HEK293 (cell line): ENCODE measurements around the gene TMPRSS11A.

Experiments
- CTCF ChIA-PET: fragments of 350-600 bp; formaldehyde crosslinking; extraction: SDS; loops from one replicate; lab custom pipeline; 2021; ENCODE audit warnings: antibody characterized with exemption; lab: Yijun Ruan, JAX
- POLR2A ChIA-PET: fragments of 300-600 bp; formaldehyde crosslinking; extraction: SDS; loops from one replicate; lab custom pipeline; 2020; ENCODE audit warnings: antibody characterized with exemption, inconsistent platforms; lab: Yijun Ruan, JAX
- H3K27ac ChIP-seq: fragments of 200-500 bp; sonication (Bioruptor generic); 2 replicates; pipeline ENCODE4 v1.5.1; 2014; ENCODE audit warnings: low read depth, low read length, control low read depth, inconsistent platforms; ENCODE audit errors: extremely low read depth
- H3K36me3 ChIP-seq, 2 experiments: fragments of 200-500 bp in 1 of 2; sonication (Bioruptor generic) in 1 of 2; 1 replicate in 1 of 2; 2 replicates in 1 of 2; pipeline ENCODE4 v1.5.1; 2014 to 2017; ENCODE audit warnings: inconsistent platforms in 2 of 2, low read length in 2 of 2; ENCODE audit not compliant: control insufficient read depth in 2 of 2, insufficient read depth in 1 of 2
- H3K4me1 ChIP-seq: fragments of 200-500 bp; sonication (Bioruptor generic); 2 replicates; pipeline ENCODE4 v1.5.1; 2014; ENCODE audit warnings: mild to moderate bottlenecking, low read length, inconsistent platforms; ENCODE audit not compliant: control insufficient read depth, insufficient read depth
- H3K4me3 ChIP-seq: 2 replicates; pipeline ENCODE4 v1.5.1; 2011; ENCODE audit warnings: low read depth, mild to moderate bottlenecking, control low read depth, low read length, moderate library complexity
- H3K9me3 ChIP-seq: fragments of 200-500 bp; sonication (Bioruptor generic); 2 replicates; pipeline ENCODE4 v1.5.1; 2014; ENCODE audit warnings: low read depth, low read length, inconsistent platforms; ENCODE audit not compliant: control insufficient read depth, insufficient read depth
- AEBP2 ChIP-seq: fragments of 450-650 bp; formaldehyde crosslinking; IDR thresholded peaks from 2 replicates; pipeline ENCODE4 v1.5.1; 2016; ENCODE audit warnings: missing biosample characterization, missing genetic modification characterization, borderline replicate concordance
- BCL6B ChIP-seq: fragments of 450-650 bp; formaldehyde crosslinking; IDR thresholded peaks from 2 replicates; pipeline ENCODE4 v1.5.1; 2017; ENCODE audit warnings: missing biosample characterization, missing genetic modification characterization
- PRDM2 ChIP-seq: fragments of 450-650 bp; formaldehyde crosslinking; IDR thresholded peaks from 2 replicates; pipeline ENCODE4 v1.5.1; 2016; ENCODE audit warnings: missing biosample characterization, missing genetic modification characterization, borderline replicate concordance
- RBAK ChIP-seq: fragments of 450-650 bp; formaldehyde crosslinking; IDR thresholded peaks from 2 replicates; pipeline ENCODE4 v1.5.1; 2016; ENCODE audit warnings: missing biosample characterization, missing genetic modification characterization
- SP3 ChIP-seq: fragments of 450-650 bp; formaldehyde crosslinking; IDR thresholded peaks from 2 replicates; pipeline ENCODE4 v1.5.1; 2016; ENCODE audit warnings: missing biosample characterization, missing genetic modification characterization
- ZBTB20 ChIP-seq: fragments of 450-650 bp; formaldehyde crosslinking; IDR thresholded peaks from 2 replicates; pipeline ENCODE4 v1.5.1; 2016; ENCODE audit warnings: missing biosample characterization, missing genetic modification characterization
- ZBTB21 ChIP-seq: fragments of 450-650 bp; formaldehyde crosslinking; IDR thresholded peaks from 2 replicates; pipeline ENCODE4 v1.5.1; 2017; ENCODE audit warnings: missing biosample characterization, missing genetic modification characterization
- ZBTB26 ChIP-seq: fragments of 450-650 bp; formaldehyde crosslinking; optimal IDR thresholded peaks from 2 replicates; pipeline ENCODE3; 2016; ENCODE audit warnings: missing biosample characterization, mild to moderate bottlenecking, missing genetic modification characterization
- ZBTB48 ChIP-seq: fragments of 450-650 bp; formaldehyde crosslinking; IDR thresholded peaks from 2 replicates; pipeline ENCODE4 v1.5.1; 2016; ENCODE audit warnings: missing biosample characterization, missing genetic modification characterization
- ZNF10 ChIP-seq: fragments of 450-650 bp; formaldehyde crosslinking; IDR thresholded peaks from 2 replicates; pipeline ENCODE4 v1.5.1; 2017; ENCODE audit warnings: missing biosample characterization, missing genetic modification characterization
- ZNF239 ChIP-seq: fragments of 450-650 bp; formaldehyde crosslinking; IDR thresholded peaks from 2 replicates; pipeline ENCODE4 v1.5.1; 2016; ENCODE audit warnings: missing biosample characterization, missing genetic modification characterization
- ZNF280D ChIP-seq: fragments of 450-650 bp; formaldehyde crosslinking; IDR thresholded peaks from 2 replicates; pipeline ENCODE4 v1.5.1; 2016; ENCODE audit warnings: missing biosample characterization, missing genetic modification characterization
- ZNF302 ChIP-seq: fragments of 450-650 bp; formaldehyde crosslinking; IDR thresholded peaks from 2 replicates; pipeline ENCODE4 v1.5.1; 2016; ENCODE audit warnings: missing biosample characterization, missing genetic modification characterization, low read depth
- ZNF391 ChIP-seq: fragments of 450-650 bp; formaldehyde crosslinking; IDR thresholded peaks from 2 replicates; pipeline ENCODE4 v1.5.1; 2016; ENCODE audit warnings: low read depth, missing biosample characterization, missing genetic modification characterization, borderline replicate concordance
- ZNF473 ChIP-seq: fragments of 450-650 bp; formaldehyde crosslinking; IDR thresholded peaks from 2 replicates; pipeline ENCODE4 v1.5.1; 2017; ENCODE audit warnings: missing biosample characterization, missing genetic modification characterization
- ZNF555 ChIP-seq: fragments of 450-650 bp; formaldehyde crosslinking; conservative IDR thresholded peaks from 2 replicates; pipeline ENCODE4 v1.5.1; 2017; ENCODE audit warnings: missing biosample characterization, mild to moderate bottlenecking, missing genetic modification characterization, inconsistent platforms
- ZNF596 ChIP-seq: fragments of 450-650 bp; IDR thresholded peaks from 2 replicates; pipeline ENCODE4 v1.5.0; 2018; ENCODE audit warnings: missing biosample characterization, mild to moderate bottlenecking, missing genetic modification characterization, moderate library complexity
- ZNF837 ChIP-seq: fragments of 450-650 bp; formaldehyde crosslinking; IDR thresholded peaks from 2 replicates; pipeline ENCODE4 v1.5.1; 2016; ENCODE audit warnings: missing biosample characterization, missing genetic modification characterization
- ZSCAN18 ChIP-seq: fragments of 450-650 bp; formaldehyde crosslinking; IDR thresholded peaks from 2 replicates; pipeline ENCODE4 v1.5.1; 2016; ENCODE audit warnings: missing biosample characterization, missing genetic modification characterization

The TMPRSS11A gene

GRCh38 chr4:67973608-67974007, 10.3 kb upstream of the TMPRSS11A start:
- TF ChIP-seq ZNF596 (tag by site-specific recombination): no peak
- TF ChIP-seq ZNF239 (tag by site-specific recombination): no peak
- no peak for TF ChIP-seq ZNF473 (tag by site-specific recombination)
- no peak for TF ChIP-seq ZNF391 (tag by site-specific recombination)
- Histone ChIP-seq H3K4me3 (no peak overlapping the region), H3K4me1 (no peaks in the 10 kb centered on the region), H3K27ac (no peak overlapping the region), H3K9me3 (no peaks in the 10 kb centered on the region), H3K36me3 (no peaks in the 10 kb centered on the region)
- POLR2A ChIA-PET: no interaction called here
- CTCF ChIA-PET: no interaction called here

GRCh38 chr4:67954890-67955289, 8.4 kb downstream of the TMPRSS11A start:
- no peak for TF ChIP-seq PRDM2
- no peak for TF ChIP-seq ZNF302
- no peak for TF ChIP-seq ZNF280D (tag by site-specific recombination)
- no peak for TF ChIP-seq ZNF239 (tag by site-specific recombination)
- TF ChIP-seq ZBTB20 (tag by site-specific recombination): no peak
- TF ChIP-seq ZBTB48 (tag by site-specific recombination): no peak
- TF ChIP-seq BCL6B: no peak
- no peak for TF ChIP-seq ZBTB21 (tag by site-specific recombination)
- TF ChIP-seq ZBTB26: no peak
- no peak for TF ChIP-seq ZNF555 (tag by site-specific recombination)
- TF ChIP-seq ZNF837 (tag by site-specific recombination): no peak
- no peak for TF ChIP-seq RBAK (tag by site-specific recombination)
- TF ChIP-seq ZNF391 (tag by site-specific recombination): no peak
- no peak for TF ChIP-seq SP3 (tag by site-specific recombination)
- TF ChIP-seq ZSCAN18 (tag by site-specific recombination): no peak
- no peak for TF ChIP-seq AEBP2
- no peak for TF ChIP-seq ZNF596 (tag by site-specific recombination)
- no peak for TF ChIP-seq ZNF10 (tag by site-specific recombination)
- Histone ChIP-seq H3K4me3 (no peak overlapping the region), H3K9me3 (no peaks in the 10 kb centered on the region), H3K27ac (no peak overlapping the region), H3K36me3 (no peaks in the 10 kb centered on the region), H3K4me1 (no peaks in the 10 kb centered on the region)
- CTCF ChIA-PET: no interaction called here
- POLR2A ChIA-PET: no interaction called here
